ENCODE measurements around the gene MTX1. TPM values are rescaled to one million over a fixed set of nuclear protein-coding genes. Genes with fewer than 3 reads are reported as not detected.

MTX1 gene
- total RNA-seq, 1 experiment from 2014 or later, result 81.3 TPM

GRCh38 chr1:155261493-155261851 is 53.0 kb downstream of the MTX1 start:
- no peak for DNase-seq (ENCODE audit: low read depth)

GRCh38 chr1:155261852-155262673 is 53.6 kb downstream of the MTX1 start, which contains the start of gene SCAMP3:
TSS of gene SCAMP3 (minus strand) at chr1:155262360. CDS start at chr1:155262151, 209 bp downstream.
- peak; percentile 99 for DNase-seq (ENCODE audit: low read depth)

- DNase-seq (ENCODE audit: low read depth), result no peak
Observed at GRCh38 chr1:155263067-155263466, 54.6 kb downstream of the MTX1 start.

Other genes with a start within 250 kb of the MTX1 start
- gene PYGO2, start 246.9 kb upstream of the MTX1 start, total RNA-seq (2014; rRNA removed; shearing (Covaris generic)), result 21.8 and 24.3 TPM in 2 replicates
- gene SHC1, start 237.9 kb upstream of the MTX1 start, total RNA-seq (2014; rRNA removed; shearing (Covaris generic)), result 112 and 126 TPM in 2 replicates
- gene CKS1B, start 234.0 kb upstream of the MTX1 start, total RNA-seq (2014; rRNA removed; shearing (Covaris generic)), result 362 and 379 TPM in 2 replicates
- gene FLAD1, start 225.4 kb upstream of the MTX1 start, total RNA-seq (2014; rRNA removed; shearing (Covaris generic)), result 48.1 and 51.2 TPM in 2 replicates
- not detected in 2 replicates for gene LENEP, start 215.1 kb upstream of the MTX1 start, total RNA-seq (2014; rRNA removed; shearing (Covaris generic))
- 11.7 and 14.8 TPM in 2 replicates for gene ZBTB7B, start 205.9 kb upstream of the MTX1 start, total RNA-seq (2014; rRNA removed; shearing (Covaris generic))
- gene DCST2, start 174.9 kb upstream of the MTX1 start, total RNA-seq (2014; rRNA removed; shearing (Covaris generic)), result not detected in 2 replicates
- not detected in 2 replicates for gene DCST1, start 174.9 kb upstream of the MTX1 start, total RNA-seq (2014; rRNA removed; shearing (Covaris generic))
- 44.5 and 46.2 TPM in 2 replicates for gene ADAM15, start 157.4 kb upstream of the MTX1 start, total RNA-seq (2014; rRNA removed; shearing (Covaris generic))
- gene EFNA4, start 145.0 kb upstream of the MTX1 start, total RNA-seq (2014; rRNA removed; shearing (Covaris generic)), result 10.6 and 16.7 TPM in 2 replicates
- 1.1 and 2.4 TPM in 2 replicates for gene EFNA3, start 129.9 kb upstream of the MTX1 start, total RNA-seq (2014; rRNA removed; shearing (Covaris generic))
- 24.6 and 34.5 TPM in 2 replicates for gene EFNA1, start 80.8 kb upstream of the MTX1 start, total RNA-seq (2014; rRNA removed; shearing (Covaris generic))
- gene SLC50A1, start 72.8 kb upstream of the MTX1 start, total RNA-seq (2014; rRNA removed; shearing (Covaris generic)), result 14.9 and 28.7 TPM in 2 replicates
- 5.0 and 66.4 TPM in 2 replicates for gene DPM3, start 68.2 kb upstream of the MTX1 start, total RNA-seq (2014; rRNA removed; shearing (Covaris generic))
- gene KRTCAP2, start 35.4 kb upstream of the MTX1 start, total RNA-seq (2014; rRNA removed; shearing (Covaris generic)), result 123 and 131 TPM in 2 replicates
- 0.63 and 1.9 TPM in 2 replicates for gene TRIM46, start 34.8 kb upstream of the MTX1 start, total RNA-seq (2014; rRNA removed; shearing (Covaris generic))
- gene THBS3, start 798 bp upstream of the MTX1 start, total RNA-seq (2014; rRNA removed; shearing (Covaris generic)), result 2.9 and 3.2 TPM in 2 replicates
- gene ENTREP3, start 46.8 kb downstream of the MTX1 start, total RNA-seq (2014; rRNA removed; shearing (Covaris generic)), result 1.6 and 2.7 TPM in 2 replicates
- 42.1 and 43.4 TPM in 2 replicates for gene SCAMP3, start 53.7 kb downstream of the MTX1 start, total RNA-seq (2014; rRNA removed; shearing (Covaris generic))
- gene CLK2, start 64.8 kb downstream of the MTX1 start, total RNA-seq (2014; rRNA removed; shearing (Covaris generic)), result 11.5 and 15.1 TPM in 2 replicates
- 0.11 and 0.65 TPM in 2 replicates for gene HCN3, start 68.8 kb downstream of the MTX1 start, total RNA-seq (2014; rRNA removed; shearing (Covaris generic))
- not detected in 2 replicates for gene PKLR, start 92.7 kb downstream of the MTX1 start, total RNA-seq (2014; rRNA removed; shearing (Covaris generic))
- gene FDPS, start 100.2 kb downstream of the MTX1 start, total RNA-seq (2014; rRNA removed; shearing (Covaris generic)), result 219 and 227 TPM in 2 replicates
- gene RUSC1, start 112.2 kb downstream of the MTX1 start, total RNA-seq (2014; rRNA removed; shearing (Covaris generic)), result 17.1 and 18.6 TPM in 2 replicates

Data from Daoy (cell line).